Activated T-cell treated with anti-CD3 and anti-CD28 coated beads, Interleukin-2, amount 50 U/mL, for 1 hour (primary cell): ENCODE data around the gene LIPM.

Experiments
- DNase-seq: peaks from one replicate; pipeline ENCODE4 v3.0.0-alpha.2; 2020

Gene LIPM

GRCh38 chr10:88802523-88803285 is at the start of gene LIPM:
TSS of gene LIPM (plus strand) at chr10:88802730. CDS start at chr10:88802897, 167 bp downstream.
- no peak for DNase-seq

- no peak for DNase-seq
Measured at GRCh38 chr10:88754287-88754686, 48.2 kb upstream of the LIPM start.

- DNase-seq = no peak
Measured at GRCh38 chr10:88755753-88756152, 46.8 kb upstream of the LIPM start.

GRCh38 chr10:88756660-88757059 is 45.9 kb upstream of the LIPM start:
- no peak for DNase-seq

GRCh38 chr10:88759366-88760101 is 43.0 kb upstream of the LIPM start, which contains the start of gene LIPN:
TSS of gene LIPN (plus strand) at chr10:88760020. CDS start at chr10:88761406, 1,386 bp downstream.
- DNase-seq = no peak

GRCh38 chr10:88762906-88763305 is 39.6 kb upstream of the LIPM start:
- no peak for DNase-seq

- DNase-seq = no peak
Measured at GRCh38 chr10:88763441-88763840, 39.1 kb upstream of the LIPM start.

GRCh38 chr10:88764110-88764509 is 38.4 kb upstream of the LIPM start:
- no peak for DNase-seq

GRCh38 chr10:88765816-88766215 is 36.7 kb upstream of the LIPM start:
- DNase-seq = no peak

GRCh38 chr10:88769384-88769783 is 33.1 kb upstream of the LIPM start:
- DNase-seq = no peak

GRCh38 chr10:88781206-88781605 is 21.3 kb upstream of the LIPM start:
- no peak for DNase-seq

GRCh38 chr10:88782222-88782621 is 20.3 kb upstream of the LIPM start:
- DNase-seq = no peak

GRCh38 chr10:88783724-88784123 is 18.8 kb upstream of the LIPM start:
- no peak for DNase-seq

- DNase-seq = no peak
Measured at GRCh38 chr10:88786032-88786770, 16.3 kb upstream of the LIPM start.

- DNase-seq = no peak
Measured at GRCh38 chr10:88787463-88787862, 15.1 kb upstream of the LIPM start.

- no peak for DNase-seq
Measured at GRCh38 chr10:88788924-88789323, 13.6 kb upstream of the LIPM start.

GRCh38 chr10:88791924-88792323 is 10.6 kb upstream of the LIPM start:
- DNase-seq = no peak

GRCh38 chr10:88792661-88793060 is 9.9 kb upstream of the LIPM start:
- no peak for DNase-seq

GRCh38 chr10:88793712-88794299 is 8.7 kb upstream of the LIPM start:
- DNase-seq = no peak

GRCh38 chr10:88794731-88795130 is 7.8 kb upstream of the LIPM start:
- no peak for DNase-seq

- DNase-seq = no peak
Measured at GRCh38 chr10:88800152-88801125, 2.1 kb upstream of the LIPM start.

GRCh38 chr10:88803641-88804040 is 1.1 kb downstream of the LIPM start:
- no peak for DNase-seq
